NOMO-1 treated with dmso at 0.1 percent for 144 hours (cell line): ENCODE measurements around the gene DNAH8.
A peak's percentile ranks its signal among the peaks of the same experiment; 100 is the strongest.

ENCODE experiments used
- DNase-seq: peaks from one replicate; lab custom pipeline; 2025; ENCODE audit not compliant: unreplicated experiment; lab: John Stamatoyannopoulos, UW

Gene DNAH8, protein sequence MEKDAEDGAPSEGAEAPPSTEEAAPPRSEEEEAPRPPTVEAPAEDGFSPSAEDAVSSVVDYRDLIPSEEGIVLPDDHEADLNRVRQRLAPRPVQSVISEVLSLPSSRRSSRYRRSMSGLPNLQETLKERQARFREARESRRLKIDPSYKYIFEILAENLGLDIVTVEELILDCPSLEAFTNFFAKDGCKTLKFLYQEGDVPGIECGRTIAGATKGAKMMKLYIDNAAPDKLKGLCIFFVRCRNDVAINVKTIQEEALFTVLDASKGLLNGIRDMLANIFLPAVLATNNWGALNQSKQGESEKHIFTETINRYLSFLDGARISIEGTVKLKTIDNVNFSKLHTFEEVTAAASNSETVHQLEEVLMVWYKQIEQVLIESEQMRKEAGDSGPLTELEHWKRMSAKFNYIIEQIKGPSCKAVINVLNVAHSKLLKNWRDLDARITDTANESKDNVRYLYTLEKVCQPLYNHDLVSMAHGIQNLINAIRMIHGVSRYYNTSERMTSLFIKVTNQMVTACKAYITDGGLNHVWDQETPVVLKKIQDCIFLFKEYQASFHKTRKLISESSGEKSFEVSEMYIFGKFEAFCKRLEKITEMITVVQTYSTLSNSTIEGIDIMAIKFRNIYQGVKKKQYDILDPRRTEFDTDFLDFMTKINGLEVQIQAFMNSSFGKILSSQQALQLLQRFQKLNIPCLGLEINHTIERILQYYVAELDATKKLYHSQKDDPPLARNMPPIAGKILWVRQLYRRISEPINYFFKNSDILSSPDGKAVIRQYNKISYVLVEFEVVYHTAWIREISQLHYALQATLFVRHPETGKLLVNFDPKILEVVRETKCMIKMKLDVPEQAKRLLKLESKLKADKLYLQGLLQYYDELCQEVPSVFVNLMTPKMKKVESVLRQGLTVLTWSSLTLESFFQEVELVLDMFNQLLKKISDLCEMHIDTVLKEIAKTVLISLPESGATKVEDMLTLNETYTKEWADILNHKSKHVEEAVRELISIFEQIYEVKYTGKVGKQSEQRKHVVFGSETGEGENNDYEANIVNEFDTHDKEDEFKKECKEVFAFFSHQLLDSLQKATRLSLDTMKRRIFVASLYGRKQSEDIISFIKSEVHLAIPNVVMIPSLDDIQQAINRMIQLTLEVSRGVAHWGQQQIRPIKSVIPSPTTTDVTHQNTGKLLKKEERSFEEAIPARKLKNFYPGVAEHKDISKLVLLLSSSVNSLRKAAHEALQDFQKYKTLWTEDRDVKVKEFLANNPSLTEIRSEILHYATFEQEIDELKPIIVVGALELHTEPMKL (N-terminal part only)

DNA sequence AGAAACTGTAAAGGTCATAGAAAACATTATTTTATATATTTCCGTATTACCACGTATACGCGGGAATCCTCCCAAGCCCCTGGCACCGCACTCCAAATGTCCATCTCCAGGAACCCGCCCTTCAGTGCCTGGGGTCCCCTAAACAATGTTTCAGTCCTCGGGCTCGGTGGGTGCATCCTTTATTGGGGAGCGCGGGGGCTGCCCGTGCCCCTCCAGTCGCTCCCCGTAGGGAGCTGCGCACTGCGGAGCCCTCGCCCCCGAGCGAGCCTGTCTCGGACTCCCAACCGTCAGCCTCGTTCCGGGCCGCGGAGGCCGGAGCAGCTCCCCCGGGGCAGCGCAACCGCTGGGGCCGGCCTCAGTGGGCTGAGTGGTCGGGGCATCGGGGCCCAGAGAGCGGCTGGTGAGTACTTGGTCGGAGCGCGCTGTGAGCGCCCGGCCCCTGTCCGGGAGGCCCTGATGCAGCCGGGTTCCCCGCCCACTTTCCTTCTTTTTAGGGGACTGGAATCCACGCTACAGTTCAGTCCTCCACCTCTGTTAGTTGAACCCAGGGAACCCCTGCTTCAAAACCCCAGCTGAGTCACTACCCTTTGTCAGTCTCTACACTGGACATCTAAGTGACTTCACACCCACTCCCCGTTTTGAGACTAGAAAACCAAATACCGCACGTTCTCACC, at the start of gene DNAH8:
Gene DNAH8 (plus strand): TSS at position 296 of the 674 bp plus-strand sequence. CDS start 7,499 bp downstream, outside the sequence.
- no peak for DNase-seq

DNA sequence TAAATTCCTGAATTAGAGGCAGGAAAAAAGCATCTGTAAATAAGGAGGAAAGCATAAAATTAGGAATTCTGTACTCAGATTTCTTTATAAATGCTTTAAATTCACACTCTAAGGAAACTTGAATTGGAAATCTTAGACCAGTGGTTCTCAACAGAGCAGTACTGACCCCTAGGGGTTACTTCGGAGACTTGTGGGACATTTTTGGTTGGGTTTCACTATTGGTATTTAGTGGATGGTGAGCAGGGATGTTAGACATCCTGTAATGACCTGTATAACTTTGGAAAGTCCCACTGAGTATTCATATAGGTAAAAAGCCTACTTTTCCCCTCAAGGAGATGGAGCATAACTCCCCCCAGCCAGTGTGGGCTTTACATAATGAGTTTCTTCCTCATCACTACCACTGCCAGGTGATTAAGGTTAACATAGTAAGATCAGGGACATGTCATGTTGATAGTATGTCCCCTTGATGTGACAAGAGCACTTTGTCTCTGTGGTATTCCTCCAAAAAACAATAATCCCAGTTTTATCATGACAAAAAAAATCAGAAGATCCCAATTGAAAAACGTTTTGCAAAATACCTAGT, 43.1 kb upstream of the DNAH8 start:
- no peak for DNase-seq

DNA sequence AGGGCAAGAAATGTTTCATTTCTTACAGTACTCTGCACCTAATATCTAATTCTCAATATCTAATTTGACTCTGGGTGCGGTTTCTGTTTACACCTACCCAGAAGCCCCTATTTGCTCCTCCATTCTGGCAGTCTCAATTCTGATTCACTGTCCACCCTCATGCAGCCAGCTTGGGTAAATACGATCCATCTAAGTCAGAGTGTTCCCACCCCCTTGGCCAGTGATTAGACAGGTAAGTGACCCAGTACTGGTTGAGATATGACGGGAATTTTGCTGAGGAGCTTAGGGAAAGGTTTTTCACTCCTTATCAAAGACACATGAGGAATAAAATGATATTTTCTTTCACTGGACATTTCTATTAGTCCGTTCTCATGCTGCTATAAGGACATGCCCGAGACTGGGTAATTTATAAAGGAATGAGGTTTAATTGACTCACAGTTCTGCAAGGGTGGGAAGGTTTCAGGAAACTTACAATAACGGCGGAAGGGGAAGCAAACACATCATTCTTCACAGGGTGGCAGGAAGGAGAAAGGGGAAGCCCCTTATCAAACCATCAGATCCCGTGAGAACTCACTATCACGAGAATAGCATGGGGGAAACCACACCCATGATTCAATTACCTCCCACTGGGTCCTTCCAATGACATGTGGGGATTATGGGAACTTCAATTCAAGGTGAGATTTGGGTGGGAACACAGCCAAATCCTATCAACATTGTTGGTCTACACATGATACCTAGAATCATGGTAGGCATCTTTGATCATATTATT, 41.5 kb upstream of the DNAH8 start:
- peak; percentile 9 for DNase-seq

DNA sequence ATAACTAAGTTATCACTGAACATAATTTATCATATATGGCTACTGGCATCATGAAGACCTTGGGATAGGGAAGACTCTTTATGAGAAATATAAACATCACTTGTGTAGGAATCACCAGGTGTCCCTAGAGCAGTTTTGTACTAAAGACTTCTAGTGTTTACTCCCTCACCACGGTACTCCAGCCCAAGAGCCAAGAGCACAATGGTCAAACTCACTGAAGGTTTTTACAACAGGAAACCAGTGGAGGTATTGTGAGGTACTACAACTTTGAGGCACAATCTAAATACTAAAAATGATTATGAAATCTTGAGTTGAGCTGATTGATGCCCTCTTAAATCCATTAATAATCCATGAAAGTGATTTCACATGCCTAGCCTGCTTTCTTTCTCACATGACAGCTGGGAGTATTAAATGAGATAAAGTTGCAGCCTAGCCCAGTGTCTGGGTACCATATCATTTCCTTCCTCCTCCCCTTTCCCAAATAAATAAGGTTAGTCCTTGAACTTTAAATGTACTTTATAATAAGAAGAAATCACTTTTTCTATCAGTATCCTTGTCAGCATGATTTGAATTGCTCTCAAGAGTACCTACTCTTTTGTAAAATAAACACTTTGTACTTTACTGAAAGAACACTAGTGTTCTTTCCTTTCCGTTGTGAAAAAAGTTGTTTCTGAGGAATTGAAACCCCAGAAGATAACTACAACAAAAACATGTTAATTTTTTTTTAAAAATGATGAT, 38.7 kb upstream of the DNAH8 start:
- no peak for DNase-seq

DNA sequence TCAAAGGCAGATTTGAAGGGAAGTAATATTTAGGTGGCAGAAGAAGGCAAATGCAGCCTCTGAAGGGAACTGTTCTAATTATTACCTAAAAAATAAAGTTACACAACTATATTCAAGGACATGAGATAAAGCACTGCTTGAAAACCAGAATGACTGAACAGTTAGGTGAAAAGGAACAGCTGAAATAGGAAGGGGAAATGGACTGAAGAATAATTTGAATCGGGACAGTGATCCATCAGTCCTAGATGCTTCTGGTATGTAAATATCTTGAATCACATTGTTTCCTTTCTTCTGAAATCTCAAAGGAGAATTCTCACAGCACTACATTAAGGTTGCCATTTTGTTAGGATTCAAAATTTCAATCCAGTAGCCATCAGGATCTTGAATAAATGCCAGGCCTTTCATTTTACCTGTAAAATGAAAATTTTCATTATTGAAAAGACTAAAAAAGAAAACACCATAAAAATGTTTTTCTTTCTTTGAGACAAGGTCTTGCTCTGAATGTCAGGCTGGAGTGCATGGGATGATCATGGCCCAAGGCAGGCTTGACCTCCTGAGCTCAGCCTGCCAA, 38.1 kb upstream of the DNAH8 start:
- DNase-seq = no peak

DNA sequence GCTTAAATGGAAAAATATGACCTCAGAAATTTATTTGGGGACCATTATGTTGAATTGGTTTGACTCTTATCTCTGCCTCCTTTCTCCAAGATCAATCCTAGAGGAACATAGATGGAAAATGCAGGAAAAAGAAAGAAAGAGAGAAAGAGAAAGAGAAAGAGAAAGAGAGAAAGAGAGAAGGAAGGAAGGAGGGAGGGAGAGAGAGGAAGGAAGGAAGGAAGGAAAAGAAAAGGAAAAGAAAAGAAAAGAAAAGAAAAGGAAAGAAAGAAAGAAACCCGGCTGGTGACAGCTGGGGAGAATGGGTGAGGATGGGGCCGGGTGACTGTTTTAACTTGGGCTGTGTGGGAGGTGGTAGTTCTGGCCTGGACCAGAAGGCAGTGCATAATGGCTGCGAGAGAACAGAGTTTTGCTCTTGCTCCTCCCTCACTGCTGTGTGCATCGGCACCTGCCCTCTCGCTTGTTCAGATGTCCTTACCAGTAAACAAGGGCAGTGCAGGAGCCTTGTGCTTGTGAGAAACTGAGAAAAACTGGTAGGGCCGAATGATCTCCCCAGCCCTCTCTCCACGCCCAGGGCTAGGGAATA, 36.8 kb upstream of the DNAH8 start:
- DNase-seq = no peak

DNA sequence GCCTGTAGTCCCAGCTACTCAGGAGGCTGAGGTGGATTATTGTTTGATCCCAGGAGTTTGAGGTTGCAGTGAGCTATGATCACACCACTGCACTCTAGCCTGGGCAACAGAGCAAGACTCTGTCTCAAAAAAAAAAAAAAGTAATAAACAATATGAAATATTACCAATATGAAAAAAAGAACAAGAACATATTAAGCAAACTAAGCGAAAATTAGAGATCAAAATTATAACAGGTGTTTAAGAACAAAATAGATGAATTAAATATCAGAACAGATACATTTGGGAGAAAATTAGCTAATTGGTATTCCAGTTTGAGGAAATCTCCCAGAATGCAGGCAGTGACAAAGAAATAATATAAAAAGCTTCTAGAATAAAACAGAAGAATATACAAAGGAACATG, 35.4 kb upstream of the DNAH8 start:
- no peak for DNase-seq

DNA sequence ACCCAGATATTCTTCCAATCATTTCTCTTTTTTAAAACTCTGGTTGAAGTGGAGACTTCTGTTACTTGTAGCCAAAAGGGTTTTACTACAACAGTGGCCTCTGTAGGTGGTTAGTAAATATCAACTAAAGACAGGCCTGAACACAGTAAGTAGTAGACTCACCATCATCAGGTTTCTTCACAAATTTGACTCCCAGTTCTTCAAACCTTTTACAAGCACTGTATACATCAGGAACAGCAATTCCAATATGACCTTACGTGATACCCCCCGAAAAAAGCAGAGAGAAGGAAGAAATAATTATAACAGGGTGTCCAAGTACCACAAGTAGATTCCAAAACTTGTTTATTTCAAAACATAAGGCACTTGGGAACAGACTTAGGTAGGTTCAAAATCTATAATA, 33.3 kb upstream of the DNAH8 start:
- DNase-seq = no peak

DNA sequence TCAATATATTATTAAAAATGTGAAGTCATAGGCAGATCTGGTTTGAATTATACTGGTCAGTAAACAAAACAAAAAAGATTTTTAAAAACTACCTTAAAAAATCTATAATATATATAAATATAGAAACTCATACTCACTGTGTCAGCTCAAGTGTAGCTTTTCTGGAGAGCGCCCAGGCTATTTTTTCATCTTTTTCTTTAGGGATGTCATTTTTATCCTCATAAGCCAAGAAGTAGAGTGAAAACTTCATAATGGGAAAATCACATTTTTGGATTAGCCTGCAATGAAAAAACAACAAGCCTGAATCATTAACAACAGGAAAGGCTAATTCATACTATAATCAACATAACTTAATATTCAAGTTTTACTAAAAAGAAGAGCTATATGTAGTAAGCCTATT, 30.9 kb upstream of the DNAH8 start:
- DNase-seq = no peak

DNA sequence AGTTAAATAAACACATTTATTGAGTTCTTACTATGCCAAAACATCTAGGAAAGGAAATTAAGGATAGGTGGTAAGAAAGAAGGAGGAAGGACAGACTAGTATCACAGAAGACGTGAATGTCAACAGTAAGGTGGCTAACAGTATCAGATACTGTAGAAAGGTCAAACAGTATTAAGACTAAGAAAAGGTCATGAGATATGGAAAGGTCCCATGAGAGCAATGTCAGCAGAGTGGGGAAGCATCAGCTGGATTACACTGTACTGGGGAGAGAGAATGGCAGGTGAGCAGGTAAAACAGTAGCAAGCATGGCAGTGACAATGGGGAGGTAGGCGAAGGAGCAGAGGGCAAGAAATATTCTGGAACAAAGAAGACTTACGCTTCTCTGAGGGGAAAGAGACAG, 30.2 kb upstream of the DNAH8 start:
- DNase-seq = no peak

DNA sequence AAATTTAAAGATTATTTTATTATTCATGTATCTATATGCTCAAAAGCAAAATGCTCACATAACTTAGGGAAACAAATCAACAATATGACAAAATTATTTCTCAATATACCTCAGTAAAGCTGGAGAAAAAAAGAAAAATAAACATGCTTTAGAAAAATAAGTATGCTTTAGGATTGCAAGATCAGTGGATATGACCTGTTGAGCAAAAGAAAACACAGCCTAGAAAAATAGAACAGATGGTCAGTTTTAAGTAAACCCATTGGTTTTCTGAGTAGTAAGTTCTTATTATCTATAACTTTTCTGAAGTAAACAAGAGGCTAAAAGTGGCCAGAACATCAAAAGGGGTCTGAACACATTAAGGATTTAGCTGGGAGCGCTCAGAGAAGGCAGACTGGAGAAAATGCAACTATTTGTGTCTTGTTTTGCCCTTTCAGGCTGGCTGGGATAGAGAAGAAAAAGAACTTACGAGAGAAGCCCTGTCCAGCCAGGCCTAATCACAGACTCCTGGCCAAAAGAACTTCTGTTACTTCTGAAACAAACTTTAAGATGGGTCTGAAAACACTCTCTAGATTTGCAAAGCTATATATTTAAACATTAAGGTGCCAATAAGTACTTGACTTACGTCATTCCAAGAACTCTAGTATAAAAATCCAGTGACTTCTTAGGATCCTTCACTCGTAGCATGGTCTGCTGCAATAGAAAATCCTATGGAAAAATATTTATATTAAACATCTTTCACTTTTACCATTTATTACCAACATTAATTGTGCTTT, 28.7 kb upstream of the DNAH8 start:
- no peak for DNase-seq

DNA sequence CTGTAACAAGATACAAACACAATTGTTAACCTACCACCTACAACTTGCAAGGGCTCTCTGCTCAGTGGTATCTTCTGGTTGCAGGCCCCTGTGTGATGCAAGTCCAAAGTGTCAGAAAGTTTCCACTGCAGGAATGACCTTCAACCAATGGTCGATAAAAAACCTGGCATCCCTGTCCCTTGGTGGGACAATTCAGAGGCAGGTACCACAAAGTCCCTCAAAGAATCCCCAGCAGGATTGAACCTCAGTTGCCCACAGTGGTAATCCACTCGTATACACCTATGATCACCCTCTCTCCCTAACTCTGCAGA, 28.1 kb upstream of the DNAH8 start:
- DNase-seq = no peak

DNA sequence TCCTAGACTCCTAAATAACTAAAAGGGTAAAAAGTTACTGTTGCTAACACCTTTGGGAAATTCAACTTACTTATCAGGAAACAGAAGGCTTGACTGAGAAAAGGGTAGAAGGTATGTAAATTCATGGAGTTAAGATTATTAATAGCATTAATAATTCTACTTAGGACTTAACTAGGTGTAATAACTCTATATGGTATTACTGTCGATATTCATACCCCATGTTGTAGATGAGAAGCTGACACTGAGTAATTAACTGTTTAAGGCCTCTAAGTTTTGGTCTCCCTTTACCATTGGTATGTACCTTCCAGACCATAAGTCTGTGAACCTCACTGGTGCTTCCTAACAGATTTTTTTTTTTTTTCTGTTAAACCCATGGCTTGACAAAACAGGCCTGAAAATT, 27.6 kb upstream of the DNAH8 start:
- no peak for DNase-seq

DNA sequence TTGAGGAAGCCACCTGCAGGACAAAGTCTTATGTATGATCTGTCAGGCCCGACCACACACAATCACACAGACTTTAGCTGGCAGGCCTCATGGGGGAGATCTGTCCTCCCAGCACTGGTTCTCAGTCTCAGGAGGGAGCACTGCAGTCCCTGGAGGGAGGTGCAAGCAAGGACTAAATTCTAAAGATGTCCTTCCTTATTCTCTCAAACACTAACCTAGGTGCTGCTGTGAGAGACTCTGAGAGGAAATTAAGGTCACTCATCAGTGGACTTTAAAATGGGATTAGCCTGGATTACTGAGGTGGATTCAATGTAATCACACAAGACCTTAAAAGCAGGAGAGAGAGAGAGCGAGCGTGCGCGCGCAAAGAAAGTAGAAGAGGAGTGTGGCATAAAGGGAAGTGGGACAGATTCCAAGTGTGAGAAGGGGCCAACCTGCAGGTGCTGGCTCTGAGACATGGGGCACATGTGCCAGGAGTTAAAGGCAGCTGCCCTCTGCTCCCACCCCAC, 26.5 kb upstream of the DNAH8 start:
- DNase-seq = no peak

DNA sequence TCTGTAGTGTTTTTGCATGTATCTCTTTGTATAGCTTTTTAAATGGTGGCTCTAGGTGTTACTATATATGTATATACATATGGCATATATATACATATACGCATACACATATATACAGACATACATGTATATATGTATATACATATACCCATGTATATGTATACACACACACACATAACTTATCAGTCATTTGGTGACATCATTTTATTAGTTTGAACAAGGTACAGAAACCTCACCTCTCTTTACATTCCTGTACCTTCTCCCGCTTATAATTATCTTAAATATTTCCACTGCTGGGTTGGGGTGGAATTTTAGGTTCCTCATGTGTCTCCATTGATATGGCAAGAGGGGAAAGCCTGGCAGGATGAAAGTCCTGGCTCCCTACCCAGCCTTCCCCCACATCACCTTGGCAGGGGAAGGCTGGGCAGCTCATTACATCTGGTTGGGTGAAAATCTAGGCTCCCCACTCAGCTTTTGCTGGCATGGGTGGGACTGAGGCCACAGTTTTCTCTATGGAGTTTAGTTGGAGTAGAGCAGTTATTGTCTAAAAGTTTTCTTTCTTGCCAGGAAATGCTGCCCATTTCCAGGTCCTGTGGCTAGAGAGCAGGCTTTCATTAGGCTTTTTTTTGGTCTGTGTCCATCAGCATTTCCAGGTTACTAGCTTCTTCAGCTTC, 19.7 kb upstream of the DNAH8 start:
- no peak for DNase-seq

DNA sequence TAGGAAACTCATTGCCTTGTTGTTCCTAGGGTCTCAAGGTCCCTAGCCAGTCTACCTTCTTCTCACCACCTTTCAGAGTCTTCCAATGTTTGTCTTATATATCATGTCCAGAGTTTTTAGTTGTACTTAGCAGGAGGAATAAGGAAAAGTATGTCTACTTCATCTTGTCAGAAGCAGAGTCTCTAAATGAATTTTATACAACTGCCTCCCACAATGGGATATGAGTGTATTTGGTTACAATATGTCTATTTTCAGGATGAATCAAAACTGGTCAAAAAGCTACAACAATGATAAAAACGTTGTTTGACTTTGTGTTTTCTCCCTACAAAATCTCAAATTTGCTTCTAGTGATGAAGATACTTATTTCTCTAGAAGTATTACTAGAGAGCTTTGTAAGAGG, 19.2 kb upstream of the DNAH8 start:
- DNase-seq = no peak

DNA sequence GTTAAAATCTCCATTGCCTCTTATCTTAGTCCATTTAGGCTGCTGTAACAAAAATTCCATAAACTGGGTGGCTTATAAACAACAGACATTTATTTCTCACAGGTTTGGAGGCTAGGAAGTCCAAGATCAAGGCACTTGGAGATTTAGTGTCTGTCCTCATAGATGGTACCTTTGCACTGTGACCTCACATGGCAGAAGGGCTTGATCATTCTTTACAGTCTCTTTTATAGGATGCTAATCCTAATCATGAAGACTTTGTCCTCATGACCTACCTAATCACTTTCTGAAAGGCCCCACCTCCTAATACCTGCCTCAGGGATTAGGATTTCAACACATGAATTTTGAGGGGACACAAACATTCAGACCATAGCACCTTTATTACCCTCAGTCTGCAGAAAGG, 18.8 kb upstream of the DNAH8 start:
- DNase-seq = no peak
